Stimulated activated CD8-positive, alpha-beta memory T cell treated with anti-CD3 and anti-CD28 coated beads, Interleukin-4, amount 100 ng/mL, for 48 hours (primary cell): ENCODE results near the gene RNF168.
A peak's percentile ranks its signal among the peaks of the same experiment; 100 is the strongest.
"Not testable (repeated sequence)": the region's sequence is repeated elsewhere in the genome, so short reads cannot be mapped to it uniquely, and the experiment has no call there.

ENCODE experiments used
- DNase-seq: peaks from one replicate; pipeline ENCODE4 v3.0.0-alpha.2; 2020

Gene RNF168

DNA sequence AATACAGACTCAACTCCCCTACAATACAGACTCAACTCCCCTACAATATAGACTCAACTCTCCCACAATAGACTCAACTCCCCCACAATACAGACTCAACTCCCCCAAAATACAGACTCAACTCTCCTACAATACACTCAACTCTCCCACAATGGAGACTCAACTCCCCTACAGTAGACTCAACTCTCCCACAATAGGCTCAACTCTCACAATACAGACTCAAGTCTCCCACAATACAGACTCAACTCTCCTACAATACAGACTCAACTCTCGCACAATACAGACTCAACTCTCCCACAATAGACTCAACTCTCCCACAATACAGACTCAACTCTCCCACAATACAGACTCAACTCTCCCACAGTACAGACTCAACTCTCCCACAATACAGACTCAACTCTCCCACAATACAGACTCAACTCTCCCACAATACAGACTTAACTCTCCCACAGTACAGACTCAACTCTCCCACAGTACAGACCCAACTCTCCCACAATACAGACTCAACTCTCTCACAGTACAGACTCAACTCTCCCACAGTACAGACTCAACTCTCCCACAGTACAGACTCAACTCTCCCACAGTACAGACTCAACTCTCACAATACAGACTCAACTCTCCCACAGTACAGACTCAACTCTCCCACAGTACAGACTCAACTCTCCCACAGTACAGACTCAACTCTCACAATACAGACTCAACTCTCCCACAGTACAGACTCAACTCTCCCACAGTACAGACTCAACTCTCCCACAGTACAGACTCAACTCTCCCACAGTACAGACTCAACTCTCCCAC is 40.7 kb downstream of the RNF168 start:
- not testable (repeated sequence) for DNase-seq

GRCh38 chr3:196458063-196458462 is 45.5 kb downstream of the RNF168 start:
- DNase-seq = no peak

- DNase-seq = not testable (repeated sequence)
These were observed 46.1 kb downstream of the RNF168 start for GRCh38 chr3:196457470-196457869.

GRCh38 chr3:196454935-196455334 is 48.6 kb downstream of the RNF168 start:
- DNase-seq = no peak

DNA sequence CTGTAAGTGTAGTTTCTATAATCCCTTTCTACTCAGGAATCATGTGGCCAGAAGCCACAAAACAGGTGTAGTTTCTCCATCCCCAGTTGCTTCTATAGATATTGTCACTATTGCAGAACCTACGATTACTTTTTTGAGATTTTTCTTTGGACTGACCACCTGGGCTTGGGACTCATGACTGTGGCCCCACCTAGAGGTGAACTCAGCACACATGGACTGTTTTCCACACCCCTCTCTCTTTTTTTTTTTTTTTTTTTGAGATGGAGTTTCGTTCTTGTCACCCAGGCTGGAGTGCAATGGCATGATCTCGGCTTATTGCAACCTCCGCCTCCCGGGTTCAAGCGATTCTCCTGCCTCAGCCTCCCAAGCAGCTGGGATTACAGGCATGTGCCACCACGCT is 58.2 kb downstream of the RNF168 start:
- not testable (repeated sequence) for DNase-seq

GRCh38 chr3:196444500-196444894 is 59.1 kb downstream of the RNF168 start:
- no peak for DNase-seq

DNA sequence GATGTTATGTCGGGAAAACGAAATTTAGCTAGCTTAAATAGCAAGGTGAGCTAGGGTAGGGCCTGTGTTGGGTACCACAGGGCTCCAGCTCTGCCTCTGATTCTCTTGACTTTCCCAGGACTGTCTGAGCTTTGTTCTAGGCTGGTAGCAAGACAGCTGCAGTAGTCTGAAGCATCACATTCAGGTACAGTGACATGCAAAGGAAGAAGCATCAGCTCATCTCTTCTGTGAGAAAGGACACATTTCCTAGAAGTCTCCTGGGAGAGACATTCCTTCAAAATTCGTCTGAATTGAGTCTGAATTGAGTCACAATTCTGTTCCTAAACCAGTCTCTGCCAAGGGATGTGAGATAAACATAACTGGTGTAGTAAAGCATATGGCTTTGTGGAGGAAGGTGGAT is 62.9 kb downstream of the RNF168 start:
- no peak for DNase-seq

DNA sequence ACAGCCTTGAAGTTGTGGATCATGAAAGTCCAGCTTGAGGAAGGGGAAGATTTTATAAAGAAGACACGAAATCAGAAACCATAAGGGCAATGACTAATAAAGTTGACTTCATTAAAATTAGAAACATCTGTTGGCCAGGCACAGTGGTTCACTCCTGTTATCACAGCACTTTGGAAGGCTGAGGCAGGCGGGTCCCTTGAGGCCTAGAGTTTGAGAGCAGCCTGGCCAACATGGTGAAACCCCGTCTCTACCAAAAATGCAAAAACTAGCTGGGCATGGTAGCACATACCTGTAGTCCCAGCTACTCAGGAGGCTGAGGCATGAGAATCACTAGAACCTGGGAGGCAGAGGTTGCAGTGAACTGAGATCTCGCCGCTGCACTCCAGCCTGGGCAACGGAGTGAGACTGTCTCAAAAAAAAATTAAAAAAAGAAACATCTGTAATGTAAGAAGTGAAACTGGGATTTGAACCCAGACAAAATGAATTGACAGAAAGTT is 63.5 kb downstream of the RNF168 start:
- DNase-seq = no peak

DNA sequence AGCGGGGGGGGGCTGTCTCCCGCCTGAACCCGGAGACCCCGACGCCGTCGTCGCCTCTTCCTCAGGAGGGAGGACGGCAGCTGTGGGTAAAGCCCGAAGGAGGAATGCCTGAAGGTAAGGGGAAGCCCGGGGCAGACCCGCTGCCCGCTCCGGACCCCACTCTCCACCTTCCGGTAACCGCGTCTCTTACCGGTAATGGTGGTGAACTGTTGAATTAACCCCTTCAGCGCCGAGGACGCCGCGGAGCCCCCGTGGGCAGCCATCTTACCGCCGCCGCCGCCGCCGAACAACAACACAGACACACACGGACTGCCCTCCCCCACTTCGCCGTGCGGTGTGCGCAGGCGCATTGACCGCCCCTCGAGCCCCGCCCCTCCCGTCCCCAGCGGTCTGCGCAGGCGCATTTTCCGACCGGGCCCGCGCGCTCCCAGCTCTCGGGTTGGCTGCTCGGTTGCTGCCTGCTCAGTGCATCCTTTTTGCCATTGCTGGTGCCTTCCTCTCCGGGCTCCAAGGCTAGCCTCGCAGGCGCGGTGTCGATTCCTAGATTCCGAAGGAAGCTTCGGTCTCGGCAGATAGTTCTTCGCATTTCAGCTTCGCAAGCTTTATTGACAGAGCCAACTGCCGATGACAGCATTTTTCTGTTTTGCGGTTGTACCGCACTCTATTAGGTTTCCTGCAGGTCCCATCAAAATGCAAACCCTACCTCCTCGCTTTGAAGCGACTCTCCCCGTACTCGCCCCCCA is 71.3 kb downstream of the RNF168 start, which contains the start of gene UBXN7:
TSS of gene UBXN7 (minus strand) at position 291 of the 743 bp plus-strand sequence. CDS start at position 263, 28 bp downstream.
- peak; percentile 98 for DNase-seq

- DNase-seq = peak; percentile 43
These were observed 72.1 kb downstream of the RNF168 start for GRCh38 chr3:196431181-196432136.

DNA sequence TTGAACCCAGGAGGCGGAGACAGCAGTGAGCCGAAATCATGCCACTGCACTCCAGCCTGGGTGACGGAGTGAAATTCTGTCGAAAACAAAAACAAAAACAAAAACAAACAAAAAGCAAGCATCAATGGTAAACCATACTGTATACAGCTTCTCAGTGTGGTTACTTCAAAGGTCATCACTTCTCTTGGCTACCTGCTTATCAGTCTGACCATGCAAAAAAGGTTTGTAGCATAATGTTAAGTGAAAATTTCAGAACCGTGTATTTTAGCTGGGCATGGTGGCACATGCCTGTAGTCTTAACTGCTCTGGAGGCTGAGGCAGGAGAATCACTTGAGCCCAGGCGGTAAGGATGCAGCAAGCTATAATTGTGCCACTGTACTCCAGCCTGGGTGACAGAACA is 75.5 kb downstream of the RNF168 start:
- DNase-seq = no peak

DNA sequence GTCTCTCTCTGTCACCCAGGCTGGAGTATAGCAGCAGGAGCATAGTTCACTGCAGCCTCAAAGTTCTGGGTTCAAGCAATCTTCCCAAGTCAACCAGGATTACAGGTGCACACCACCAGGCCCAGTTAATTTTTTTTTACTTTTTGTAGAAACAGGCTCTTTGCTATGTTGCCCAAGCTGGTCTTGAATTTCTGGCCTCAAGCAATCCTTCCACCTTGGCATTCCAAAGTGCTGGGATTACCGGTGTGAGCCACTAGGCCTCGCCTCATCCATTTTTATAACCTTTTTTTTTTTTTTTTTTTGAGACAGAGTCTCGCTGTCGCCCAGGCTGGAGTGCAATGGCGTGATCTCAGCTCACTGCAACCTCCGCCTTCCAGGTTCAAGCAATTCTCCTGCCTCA is 79.1 kb downstream of the RNF168 start:
- not testable (repeated sequence) for DNase-seq

- no peak for DNase-seq
These were observed 80.4 kb downstream of the RNF168 start for GRCh38 chr3:196423044-196423781.

GRCh38 chr3:196421668-196422067 is 81.9 kb downstream of the RNF168 start:
- DNase-seq = not testable (repeated sequence)

- no peak for DNase-seq
These were observed 84.2 kb downstream of the RNF168 start for GRCh38 chr3:196419386-196419785.
